C4-2B (cell line): Measurements from ENCODE around the gene S100A10.

Experiments used
- H3K27ac ChIP-seq: fragments of 450-650 bp; 2 replicates; pipeline ENCODE4 v1.5.1; 2017
- CTCF ChIP-seq: fragments of 450-650 bp; conservative IDR thresholded peaks from 2 replicates; pipeline ENCODE4 v1.5.1; 2017; ENCODE audit warnings: mild to moderate bottlenecking
- ZFX ChIP-seq: fragments of 450-650 bp; IDR thresholded peaks from 2 replicates; pipeline ENCODE4 v1.6.1; 2017

The S100A10 gene

GRCh38 chr1:151964510-151964909 lies 29.1 kb downstream of the S100A10 start:
- H3K27ac ChIP-seq, result no peak overlapping the region
- TF ChIP-seq ZFX (no peak), CTCF (no peak)

DNA sequence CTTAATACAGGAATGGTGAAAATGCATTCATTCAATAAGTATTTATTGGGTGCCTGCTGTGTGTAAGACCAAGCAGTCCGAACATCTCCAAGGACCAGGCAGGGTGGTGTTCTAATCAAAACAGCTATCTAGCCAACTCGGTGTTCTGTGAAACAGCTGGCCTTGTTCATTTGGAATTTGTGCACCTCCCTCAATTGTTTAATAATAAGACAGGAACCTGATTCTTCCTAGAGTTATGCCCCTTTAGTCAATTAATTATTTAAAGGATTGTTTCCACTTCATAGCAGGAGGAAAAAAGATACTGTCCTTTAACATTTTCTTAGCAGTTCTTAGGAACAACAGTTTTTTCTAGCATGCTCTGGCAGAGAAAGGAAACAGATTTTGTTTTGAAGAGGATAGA lies 30.4 kb downstream of the S100A10 start:
- no peak overlapping the region for H3K27ac ChIP-seq
- TF ChIP-seq CTCF (no peak), ZFX (no peak)

DNA sequence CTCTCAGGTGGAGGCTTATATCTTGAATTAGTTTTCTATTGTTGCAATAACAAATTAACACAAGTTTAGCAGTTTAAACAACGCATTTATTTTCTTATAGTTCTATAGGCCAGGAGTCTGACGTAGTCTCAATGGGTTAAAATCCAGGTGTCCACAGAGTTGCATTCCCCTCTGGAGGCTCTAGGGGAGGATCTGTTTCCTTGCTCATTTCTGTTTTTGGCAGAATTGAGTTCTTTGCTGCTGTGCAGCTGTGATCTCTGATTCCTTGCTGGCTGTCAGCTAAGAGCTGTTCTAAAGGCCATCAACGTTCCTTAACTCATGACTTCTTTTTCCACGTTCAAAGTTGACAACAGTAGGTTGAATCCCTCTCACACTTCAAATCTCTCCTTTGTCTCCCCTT lies 31.8 kb downstream of the S100A10 start:
- no peak for TF ChIP-seq CTCF
- no peak for TF ChIP-seq ZFX
- H3K27ac ChIP-seq, result no peak overlapping the region

- TF ChIP-seq CTCF (no peak), ZFX (no peak)
- no peak overlapping the region for H3K27ac ChIP-seq
These were observed 32.7 kb downstream of the S100A10 start for GRCh38 chr1:151960780-151961513.

DNA sequence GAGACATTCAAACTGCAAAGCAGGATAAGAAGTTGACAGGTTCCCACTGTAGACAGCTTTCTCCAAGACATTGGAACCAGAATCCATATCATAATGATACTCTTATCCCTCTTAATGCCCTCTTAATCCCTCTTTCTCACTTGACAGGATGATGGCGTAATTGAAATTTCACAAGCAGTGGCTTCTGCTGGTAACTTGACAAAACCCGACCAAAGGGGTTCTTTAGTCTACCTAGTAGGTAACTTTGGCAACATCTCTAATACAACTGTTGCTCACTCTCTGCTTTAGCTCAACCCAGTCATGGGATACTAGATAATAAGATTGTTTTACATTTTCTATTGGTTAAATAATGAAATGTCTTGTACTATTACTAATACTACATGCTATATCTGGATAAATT lies 34.7 kb downstream of the S100A10 start:
- TF ChIP-seq ZFX (no peak), CTCF (no peak)
- no peak overlapping the region for H3K27ac ChIP-seq

DNA sequence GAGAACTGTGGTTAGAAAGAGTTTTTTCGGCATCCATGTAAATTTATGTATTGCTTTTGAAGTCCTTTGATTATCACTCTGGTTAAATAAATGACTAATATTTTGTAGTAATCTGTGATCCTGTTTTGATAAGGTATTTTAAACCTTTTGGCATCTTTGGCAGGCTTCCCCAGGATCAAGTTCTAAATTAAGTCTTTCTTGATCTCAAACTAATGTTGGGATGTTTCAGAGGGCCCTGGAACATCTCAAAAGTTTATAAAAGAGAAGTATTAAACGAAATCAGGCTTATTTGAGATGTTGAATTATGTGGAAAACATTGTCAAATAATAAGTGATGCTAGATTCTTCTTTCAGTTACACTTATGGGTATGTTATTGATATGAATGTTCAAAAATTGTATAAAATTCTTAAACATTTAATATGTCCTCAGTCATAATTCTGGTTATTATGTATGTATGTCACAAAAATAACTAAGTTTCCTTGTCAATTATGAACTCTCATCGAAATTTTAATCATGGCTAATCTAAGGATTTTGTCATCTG lies 36.6 kb downstream of the S100A10 start:
- H3K27ac ChIP-seq, result no peak overlapping the region
- TF ChIP-seq ZFX (no peak), CTCF (no peak)

DNA sequence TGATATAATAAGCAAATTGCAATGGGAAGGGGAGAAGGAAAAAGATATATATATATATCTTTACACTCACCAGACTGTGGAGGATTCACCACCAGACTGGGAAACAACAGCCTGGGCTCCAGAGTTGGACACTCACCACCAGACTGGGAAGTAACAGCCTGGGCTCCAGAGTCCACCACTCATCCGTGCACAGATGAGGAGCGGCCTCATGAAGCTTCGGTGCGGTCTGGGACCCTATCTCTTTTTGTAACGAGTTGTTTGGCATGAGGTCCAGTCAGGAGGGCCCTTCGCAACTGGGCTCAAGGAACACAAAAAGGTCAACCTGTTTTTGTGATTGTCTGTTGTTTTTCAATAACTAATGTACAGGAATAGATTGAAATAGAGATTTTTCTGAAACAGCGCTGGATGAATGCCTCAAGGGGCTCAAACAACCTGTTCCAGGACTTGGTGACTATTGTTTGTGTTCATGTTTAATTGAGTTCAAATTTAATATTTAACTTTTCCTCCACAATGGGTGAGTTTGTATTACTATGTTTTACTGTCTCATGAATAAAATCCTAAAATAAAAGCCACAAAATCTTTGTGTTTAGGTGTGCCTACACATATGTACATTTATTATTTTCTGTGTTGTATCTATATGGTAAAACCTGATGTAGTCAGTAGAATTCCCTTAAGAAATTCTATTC lies 40.1 kb downstream of the S100A10 start:
- TF ChIP-seq CTCF (no peak), ZFX (no peak)
- H3K27ac ChIP-seq, result no peak overlapping the region
